ENCODE data around the gene APOBEC3G.

GRCh38 chr22:39128508-39128907 is 51.4 kb downstream of the APOBEC3G start:
- TF ChIP-seq CTCF (conservative IDR thresholded peaks at IDR 0.05), result no peak
- TF ChIP-seq EZH2 (IDR thresholded peaks at IDR 0.05; ENCODE audit: low read depth), result no peak
